GM21360 (cell line): ENCODE measurements around the gene S100Z.
"Not testable (repeated sequence)": the region's sequence is repeated elsewhere in the genome, so short reads cannot be mapped to it uniquely, and the experiment has no call there.

Experiments used
- ATAC-seq: cut with Tn5 transposase; IDR thresholded peaks from one replicate; pipeline ENCODE4 v1.9.1; 2021; ENCODE audit warnings: mild to moderate bottlenecking, moderate library complexity; ENCODE audit not compliant: unreplicated experiment

The S100Z gene

GRCh38 chr5:76822105-76822731, 27.6 kb upstream of the S100Z start:
- not testable (repeated sequence) for ATAC-seq

GRCh38 chr5:76826416-76826815, 23.4 kb upstream of the S100Z start:
- ATAC-seq = not testable (repeated sequence)

- no peak for ATAC-seq
Measured at GRCh38 chr5:76831110-76831452, 18.7 kb upstream of the S100Z start.

DNA sequence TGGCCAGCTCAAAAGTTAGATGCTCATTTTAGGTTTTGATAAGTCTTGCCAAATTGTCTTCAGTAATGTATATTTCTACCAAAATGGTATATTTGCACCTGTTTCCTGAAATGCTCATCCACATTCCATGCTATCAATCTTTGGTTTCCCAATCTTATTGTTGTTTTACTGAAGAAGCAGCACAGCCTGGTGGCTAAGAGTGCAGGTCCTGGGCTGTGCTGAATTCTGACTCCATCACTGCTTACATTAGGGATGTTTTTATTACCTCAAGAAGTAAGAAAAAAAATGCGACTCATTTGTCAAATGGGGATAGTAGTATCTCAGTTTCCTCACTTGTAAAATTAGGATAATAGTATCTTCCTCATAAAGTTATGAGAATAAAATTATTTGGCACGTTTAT, 13.6 kb upstream of the S100Z start:
- ATAC-seq = no peak

DNA sequence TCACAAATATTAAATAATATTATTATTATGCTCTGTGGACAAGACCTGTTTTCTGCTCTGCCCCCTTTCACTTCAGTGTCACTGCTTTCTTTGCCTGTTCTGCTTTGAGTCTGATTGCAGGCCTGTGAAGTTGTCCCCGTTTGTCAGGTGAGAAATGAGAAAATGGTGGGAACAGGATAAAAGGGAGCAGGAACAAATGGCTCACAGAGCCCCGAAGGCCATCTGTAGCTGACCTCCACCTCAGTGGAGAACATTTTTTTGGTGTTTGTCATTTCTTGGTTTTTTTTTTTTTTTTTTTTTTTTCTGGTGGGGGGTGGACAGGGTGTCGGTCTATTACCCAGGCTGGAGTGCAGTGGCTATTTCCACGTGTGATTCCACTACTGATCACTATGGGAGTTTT, 13.2 kb upstream of the S100Z start:
- no peak for ATAC-seq

- no peak for ATAC-seq
Measured at GRCh38 chr5:76838481-76839261, 11.1 kb upstream of the S100Z start.

DNA sequence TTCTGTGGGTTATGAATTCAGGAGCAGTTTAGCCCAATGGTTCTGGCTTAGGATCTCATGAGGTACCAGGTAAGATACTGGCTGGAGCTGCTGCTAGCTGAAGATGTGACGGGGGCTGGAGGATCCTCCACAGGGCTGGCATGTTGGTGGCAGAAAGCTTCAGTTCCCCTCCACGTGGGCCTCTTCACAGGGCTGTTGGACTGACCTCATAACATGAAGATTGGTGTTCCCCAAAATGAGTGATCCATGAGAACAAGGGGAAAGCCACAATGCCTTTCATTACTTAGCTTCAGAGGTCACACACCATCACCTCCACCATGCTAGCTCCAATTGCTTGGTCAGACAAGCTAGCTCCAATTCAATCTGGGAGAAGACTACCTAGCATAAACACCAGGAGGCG, 8.5 kb upstream of the S100Z start:
- no peak for ATAC-seq

GRCh38 chr5:76845890-76846289, 3.9 kb upstream of the S100Z start:
- ATAC-seq = no peak

GRCh38 chr5:76850543-76851145, 830 bp downstream of the S100Z start:
- no peak for ATAC-seq

- no peak for ATAC-seq
Measured at GRCh38 chr5:76851728-76852369, 2.0 kb downstream of the S100Z start.

- ATAC-seq = no peak
Measured at GRCh38 chr5:76852772-76853171, 3.0 kb downstream of the S100Z start.

- not testable (repeated sequence) for ATAC-seq
Measured at GRCh38 chr5:76853741-76854140, 3.9 kb downstream of the S100Z start.

DNA sequence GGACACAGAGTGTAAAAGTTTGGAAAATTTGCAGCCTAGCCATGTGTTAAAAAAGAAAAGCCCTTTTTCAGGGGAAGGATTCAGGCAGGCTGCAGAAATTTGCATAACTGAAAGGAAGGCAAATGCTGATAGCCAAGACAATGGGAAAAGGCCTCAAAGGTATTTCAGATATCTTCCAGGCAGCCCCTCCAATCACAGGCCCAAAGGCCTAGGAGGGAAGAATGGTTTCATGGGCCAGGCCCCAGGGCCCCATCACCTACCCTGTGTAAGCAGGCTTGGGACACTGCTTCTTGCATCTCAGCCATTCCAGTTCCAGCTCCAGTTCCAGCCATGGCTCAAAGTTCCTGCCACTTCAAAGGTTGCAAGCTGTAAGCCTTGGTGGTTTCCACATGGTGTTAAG, 4.8 kb downstream of the S100Z start:
- ATAC-seq = no peak

DNA sequence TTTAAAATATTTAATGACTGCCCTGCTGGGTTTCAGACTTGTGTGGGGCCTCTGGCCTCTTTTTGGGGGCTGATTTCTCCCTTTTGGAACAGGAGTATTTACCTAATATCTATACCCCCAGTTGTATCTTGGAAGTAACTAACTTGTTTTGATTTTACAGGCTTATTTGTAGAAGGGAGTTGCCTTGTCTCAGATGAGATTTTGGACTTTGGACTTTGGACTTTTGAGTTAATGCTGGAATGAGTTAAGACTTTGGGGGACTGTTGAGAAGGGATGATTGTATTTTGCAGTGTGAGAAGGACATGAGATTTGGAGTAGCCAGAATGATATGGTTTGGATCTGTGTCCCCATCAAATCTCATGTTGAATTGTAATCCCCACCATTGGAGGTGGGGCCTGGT, 5.7 kb downstream of the S100Z start:
- not testable (repeated sequence) for ATAC-seq

- ATAC-seq = no peak
Measured at GRCh38 chr5:76855961-76856360, 6.1 kb downstream of the S100Z start.

GRCh38 chr5:76856800-76857199, 7.0 kb downstream of the S100Z start:
- not testable (repeated sequence) for ATAC-seq

DNA sequence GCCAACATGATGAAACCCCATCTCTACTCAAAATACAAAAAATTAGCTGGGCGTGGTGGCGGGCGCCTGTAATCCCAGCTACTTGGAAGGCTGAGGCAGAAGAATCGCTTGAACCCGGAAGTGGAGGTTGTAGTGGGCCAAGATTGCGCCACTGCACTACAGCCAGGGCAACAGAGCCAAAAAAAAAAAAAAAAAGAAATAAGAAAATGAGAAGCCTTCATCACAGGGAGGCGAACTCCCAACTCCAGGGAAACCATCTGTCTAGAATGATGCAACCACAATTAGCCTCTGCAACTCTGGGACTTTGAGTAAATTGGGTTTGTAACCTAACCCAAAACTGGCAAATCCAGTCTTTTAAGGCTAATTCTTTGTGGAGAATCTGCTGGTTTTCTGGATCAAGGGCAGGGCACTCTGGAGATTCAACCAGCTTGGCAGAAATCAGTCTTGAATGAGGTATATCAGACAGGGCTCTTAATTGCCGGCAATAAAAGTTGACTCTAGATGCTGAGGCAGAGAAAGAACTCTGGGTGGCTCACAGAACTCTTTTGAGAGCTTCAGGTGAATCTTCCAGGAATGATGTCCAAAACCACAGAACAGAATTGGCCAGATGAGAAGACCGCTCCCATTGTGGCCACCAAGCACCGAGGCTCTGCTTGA, 9.9 kb downstream of the S100Z start:
- ATAC-seq = no peak

- ATAC-seq = no peak
Measured at GRCh38 chr5:76861612-76862011, 11.8 kb downstream of the S100Z start.

GRCh38 chr5:76863001-76863400, 13.2 kb downstream of the S100Z start:
- ATAC-seq = no peak

DNA sequence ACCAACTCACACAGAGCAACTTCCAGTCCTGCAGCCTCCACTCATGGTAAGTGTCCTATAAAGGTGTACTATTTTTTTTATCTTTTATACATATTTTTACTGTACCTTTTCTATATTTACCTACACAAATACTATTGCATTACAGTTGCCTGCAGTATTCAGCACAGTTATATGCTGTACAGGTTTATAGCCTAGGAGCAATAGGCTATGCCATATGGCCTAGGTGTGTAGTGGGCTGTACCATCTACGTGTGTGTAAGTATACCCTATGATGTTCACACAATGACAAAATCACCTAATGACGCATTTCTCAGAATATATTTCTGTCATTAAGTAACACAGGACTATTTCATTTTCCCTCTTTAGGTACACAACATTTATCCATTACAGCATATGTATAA, 16.7 kb downstream of the S100Z start:
- ATAC-seq = no peak

GRCh38 chr5:76867038-76867437, 17.2 kb downstream of the S100Z start:
- ATAC-seq = no peak
